WTC11 (cell line): Measurements from ENCODE around the gene CHRNA4. TPM values are rescaled to one million over a fixed set of nuclear protein-coding genes. Genes with fewer than 3 reads are reported as not detected.
"Not testable (repeated sequence)": the region's sequence is repeated elsewhere in the genome, so short reads cannot be mapped to it uniquely, and the experiment has no call there.

Experiments used
- ATAC-seq: fragments of 200-7000 bp; cut with Tn5 transposase; 2 replicates; pipeline ENCODE4 v1.10.0; 2021; ENCODE audit warnings: mild to moderate bottlenecking, moderate library complexity
- CTCF ChIA-PET: fragments of 300-600 bp; sonication (Branson Sonifier 250); formaldehyde crosslinking; loops from one replicate; lab custom pipeline; 2021; ENCODE audit warnings: antibody characterized with exemption; lab: Charles Lee
- POLR2A ChIA-PET: fragments of 350-600 bp; sonication (Branson Sonifier 250); formaldehyde crosslinking; loops from one replicate; lab custom pipeline; 2021; ENCODE audit warnings: antibody characterized with exemption; lab: Charles Lee
- DNase-seq: peaks from one replicate; pipeline ENCODE4 v3.0.0; 2021; ENCODE audit warnings: low spot score
- H3K27ac Mint-ChIP-seq: 2 replicates; pipeline ENCODE4 v1.8.0; 2021; ENCODE audit warnings: mixed read lengths
- H3K27me3 Mint-ChIP-seq: 2 replicates; pipeline ENCODE4 v1.8.0; 2021; ENCODE audit warnings: low read depth, mild to moderate bottlenecking, moderate library complexity, mixed read lengths
- H3K36me3 Mint-ChIP-seq: 2 replicates; pipeline ENCODE4 v1.8.0; 2021; ENCODE audit warnings: mixed read lengths
- H3K4me1 Mint-ChIP-seq: 2 replicates; pipeline ENCODE4 v1.8.0; 2022; ENCODE audit warnings: mixed read lengths
- H3K4me3 Mint-ChIP-seq: 2 replicates; pipeline ENCODE4 v1.8.0; 2021; ENCODE audit warnings: mild to moderate bottlenecking, moderate library complexity, mixed read lengths
- H3K9me3 Mint-ChIP-seq: 2 replicates; pipeline ENCODE4 v1.8.0; 2021; ENCODE audit warnings: mixed read lengths
- AR ChIP-seq: fragments of 250-450 bp; sonication (Bioruptor Pico); IDR thresholded peaks from 2 replicates; pipeline ENCODE4 v1.9.0; 2021; ENCODE audit warnings: mild to moderate bottlenecking
- ESRRA ChIP-seq: sonication (generic); formaldehyde crosslinking; IDR thresholded peaks from 2 replicates; pipeline ENCODE4 v1.8.1; 2022; ENCODE audit warnings: mild to moderate bottlenecking, missing genetic modification reagents, borderline replicate concordance
- GRHL2 ChIP-seq: fragments of 250-450 bp; sonication (Bioruptor Pico); IDR thresholded peaks from 2 replicates; pipeline ENCODE4 v1.8.0; 2022; ENCODE audit warnings: mild to moderate bottlenecking, moderate library complexity; ENCODE audit not compliant: insufficient replicate concordance, severe bottlenecking
- MYBL2 ChIP-seq: sonication (generic); formaldehyde crosslinking; IDR thresholded peaks from 2 replicates; pipeline ENCODE4 v1.8.1; 2023; ENCODE audit warnings: mild to moderate bottlenecking, moderate library complexity, missing genetic modification reagents
- OVOL2 ChIP-seq: fragments of 250-450 bp; sonication (Bioruptor Pico); IDR thresholded peaks from 2 replicates; pipeline ENCODE4 v1.9.0; 2021; ENCODE audit warnings: mild to moderate bottlenecking, borderline replicate concordance
- PREB ChIP-seq: sonication (generic); formaldehyde crosslinking; IDR thresholded peaks from 2 replicates; pipeline ENCODE4 v1.8.1; 2022; ENCODE audit warnings: mild to moderate bottlenecking, missing genetic modification reagents, moderate library complexity, borderline replicate concordance
- SOX15 ChIP-seq: fragments of 250-450 bp; sonication (Bioruptor Pico); IDR thresholded peaks from 2 replicates; pipeline ENCODE4 v1.9.0; 2021; ENCODE audit warnings: mild to moderate bottlenecking
- ZBTB21 ChIP-seq: sonication (generic); formaldehyde crosslinking; IDR thresholded peaks from 2 replicates; pipeline ENCODE4 v1.8.1; 2023; ENCODE audit warnings: mild to moderate bottlenecking, missing genetic modification reagents, borderline replicate concordance
- ZNF138 ChIP-seq: sonication (generic); formaldehyde crosslinking; conservative IDR thresholded peaks from 2 replicates; pipeline ENCODE4 v1.8.1; 2022; ENCODE audit warnings: mild to moderate bottlenecking, moderate library complexity, missing genetic modification reagents
- ZNF232 ChIP-seq: sonication (generic); formaldehyde crosslinking; IDR thresholded peaks from 2 replicates; pipeline ENCODE4 v1.8.0; 2022; ENCODE audit warnings: mild to moderate bottlenecking, missing genetic modification reagents
- ZNF263 ChIP-seq: sonication (generic); formaldehyde crosslinking; IDR thresholded peaks from 2 replicates; pipeline ENCODE4 v1.8.1; 2022; ENCODE audit warnings: low read depth, mild to moderate bottlenecking, moderate library complexity, missing genetic modification reagents
- ZNF317 ChIP-seq: sonication (generic); formaldehyde crosslinking; IDR thresholded peaks from 2 replicates; pipeline ENCODE4 v1.8.1; 2023; ENCODE audit warnings: low read depth, mild to moderate bottlenecking, moderate library complexity, missing genetic modification reagents, borderline replicate concordance
- ZNF396 ChIP-seq: fragments of 250-450 bp; sonication (Bioruptor Pico); IDR thresholded peaks from 2 replicates; pipeline ENCODE4 v1.8.0; 2021; ENCODE audit warnings: mild to moderate bottlenecking, moderate library complexity, borderline replicate concordance
- ZNF416 ChIP-seq: fragments of 250-450 bp; sonication (Bioruptor Pico); IDR thresholded peaks from 2 replicates; pipeline ENCODE4 v1.9.0; 2021; ENCODE audit warnings: mild to moderate bottlenecking, inconsistent platforms
- ZNF423 ChIP-seq: fragments of 250-450 bp; sonication (Bioruptor Pico); IDR thresholded peaks from 2 replicates; pipeline ENCODE4 v2.1.2; 2022; ENCODE audit warnings: mild to moderate bottlenecking, moderate library complexity
- ZNF671 ChIP-seq: fragments of 250-450 bp; sonication (Bioruptor Pico); IDR thresholded peaks from 2 replicates; pipeline ENCODE4 v1.8.0; 2021; ENCODE audit warnings: mild to moderate bottlenecking
- ZSCAN18 ChIP-seq: fragments of 250-450 bp; sonication (Bioruptor Pico); IDR thresholded peaks from 2 replicates; pipeline ENCODE4 v2.1.2; 2022; ENCODE audit warnings: mild to moderate bottlenecking, moderate library complexity
- total RNA-seq: library from RNA; stranded (reverse); gene quantifications from 3 replicates; pipeline ENCODE4 v1.2.3, GENCODE V29; 2021
- TF ChIP-seq, protein P1 (sequence below): sonication (generic); formaldehyde crosslinking; IDR thresholded peaks from 2 replicates; pipeline ENCODE4 v1.8.0; 2023; ENCODE audit warnings: mild to moderate bottlenecking, missing genetic modification reagents

CHRNA4 gene
- total RNA-seq, 1 experiment from 2014 or later, result 2.5 TPM

- Mint-ChIP-seq H3K36me3 (no peaks in the 10 kb centered on the region), H3K4me1 (no peaks in the 10 kb centered on the region), H3K4me3 (no peak overlapping the region), H3K27me3 (peaks cover 5% of the 10 kb centered on the region), H3K27ac (no peak overlapping the region), H3K9me3 (no peaks in the 10 kb centered on the region; the same call in 1 of the 2 replicates)
- TF ChIP-seq MYBL2 (CRISPR knock-in tag) (no peak), ESRRA (CRISPR knock-in tag) (no peak), ZBTB21 (CRISPR knock-in tag) (no peak), ZNF396 (CRISPR knock-in tag) (no peak), PREB (no peak), ZNF671 (no peak), ZNF416 (CRISPR knock-in tag) (no peak), ZNF138 (CRISPR knock-in tag) (no peak), ZNF263 (CRISPR knock-in tag) (no peak), GRHL2 (CRISPR knock-in tag) (no peak)
- TF ChIP-seq, protein P1, sequence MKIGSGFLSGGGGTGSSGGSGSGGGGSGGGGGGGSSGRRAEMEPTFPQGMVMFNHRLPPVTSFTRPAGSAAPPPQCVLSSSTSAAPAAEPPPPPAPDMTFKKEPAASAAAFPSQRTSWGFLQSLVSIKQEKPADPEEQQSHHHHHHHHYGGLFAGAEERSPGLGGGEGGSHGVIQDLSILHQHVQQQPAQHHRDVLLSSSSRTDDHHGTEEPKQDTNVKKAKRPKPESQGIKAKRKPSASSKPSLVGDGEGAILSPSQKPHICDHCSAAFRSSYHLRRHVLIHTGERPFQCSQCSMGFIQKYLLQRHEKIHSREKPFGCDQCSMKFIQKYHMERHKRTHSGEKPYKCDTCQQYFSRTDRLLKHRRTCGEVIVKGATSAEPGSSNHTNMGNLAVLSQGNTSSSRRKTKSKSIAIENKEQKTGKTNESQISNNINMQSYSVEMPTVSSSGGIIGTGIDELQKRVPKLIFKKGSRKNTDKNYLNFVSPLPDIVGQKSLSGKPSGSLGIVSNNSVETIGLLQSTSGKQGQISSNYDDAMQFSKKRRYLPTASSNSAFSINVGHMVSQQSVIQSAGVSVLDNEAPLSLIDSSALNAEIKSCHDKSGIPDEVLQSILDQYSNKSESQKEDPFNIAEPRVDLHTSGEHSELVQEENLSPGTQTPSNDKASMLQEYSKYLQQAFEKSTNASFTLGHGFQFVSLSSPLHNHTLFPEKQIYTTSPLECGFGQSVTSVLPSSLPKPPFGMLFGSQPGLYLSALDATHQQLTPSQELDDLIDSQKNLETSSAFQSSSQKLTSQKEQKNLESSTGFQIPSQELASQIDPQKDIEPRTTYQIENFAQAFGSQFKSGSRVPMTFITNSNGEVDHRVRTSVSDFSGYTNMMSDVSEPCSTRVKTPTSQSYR (CRISPR knock-in tag), result no peak
- POLR2A ChIA-PET, result no interaction called here
- DNase-seq (no peak), ATAC-seq (no peak)
- CTCF ChIA-PET, result interaction anchor here (0.7 to 4.9 kb wide), 9 partner anchors 10 to 176 kb away, joined by 3 to 191 read pairs (median 10); partner anchors contain the start of gene COL20A1
Measured at GRCh38 chr20:63307538-63308217, 53.5 kb downstream of the CHRNA4 start.

- ATAC-seq (no peak), DNase-seq (no peak)
- H3K27me3 Mint-ChIP-seq, result peaks cover 7% of the 10 kb centered on the region
- ChIA-PET CTCF (interaction anchor here (2.3 to 4.9 kb wide), 4 partner anchors 15 to 75 kb away, joined by 7 to 191 read pairs (median 64); partner anchors contain the start of gene COL20A1), POLR2A (no interaction called here)
- TF ChIP-seq OVOL2 (CRISPR knock-in tag) (no peak), ZNF416 (CRISPR knock-in tag) (no peak), ZNF423 (CRISPR knock-in tag) (no peak), ZSCAN18 (no peak), ZNF232 (CRISPR knock-in tag) (no peak), SOX15 (CRISPR knock-in tag) (no peak), ZNF317 (CRISPR knock-in tag) (no peak), AR (CRISPR knock-in tag) (no peak)
- H3K4me3 Mint-ChIP-seq, result no peak overlapping the region
- H3K36me3 Mint-ChIP-seq, result no peaks in the 10 kb centered on the region
- no peak overlapping the region for H3K27ac Mint-ChIP-seq
- H3K4me1 Mint-ChIP-seq, result no peaks in the 10 kb centered on the region
- H3K9me3 Mint-ChIP-seq, result no peaks in the 10 kb centered on the region; the same call in 1 of the 2 replicates
Measured at GRCh38 chr20:63306673-63307537, 54.2 kb downstream of the CHRNA4 start.

GRCh38 chr20:63305933-63306672 is 55.0 kb downstream of the CHRNA4 start:
- CTCF ChIA-PET, result interaction anchor here (0.6 to 0.7 kb wide), 3 partner anchors 12 to 564 kb away, joined by 3 read pairs; no protein-coding TSS in a partner anchor
- ATAC-seq, DNase-seq, H3K27me3 Mint-ChIP-seq, H3K4me3 Mint-ChIP-seq, H3K27ac Mint-ChIP-seq, H3K9me3 Mint-ChIP-seq, H3K4me1 Mint-ChIP-seq, H3K36me3 Mint-ChIP-seq, POLR2A ChIA-PET: not testable (repeated sequence)
